Loucy (cell line): Measurements from ENCODE around the gene GAL3ST3.

ENCODE experiments used
- H2AFZ ChIP-seq: fragments of 200-600 bp; sonication (generic); 2 replicates; pipeline ENCODE4 v1.6.0; 2016; ENCODE audit warnings: antibody characterized with exemption, mild to moderate bottlenecking, low read length, moderate library complexity
- H3F3A ChIP-seq: fragments of 200-600 bp; 2 replicates; pipeline ENCODE4 v1.6.0; 2016; ENCODE audit warnings: antibody characterized with exemption, low read depth, mild to moderate bottlenecking
- H3K27me3 ChIP-seq: fragments of 200-600 bp; sonication (generic); 2 replicates; pipeline ENCODE4 v1.6.1; 2014; ENCODE audit warnings: low read length, mild to moderate bottlenecking; ENCODE audit not compliant: insufficient read depth, poor library complexity, severe bottlenecking
- H3K36me3 ChIP-seq: fragments of 200-600 bp; sonication (generic); 2 replicates; pipeline ENCODE4 v1.6.1; 2016; ENCODE audit warnings: low read length; ENCODE audit not compliant: insufficient read depth
- H3K4me1 ChIP-seq: fragments of 200-600 bp; sonication (generic); 2 replicates; pipeline ENCODE4 v1.5.1; 2014; ENCODE audit warnings: low read length, mild to moderate bottlenecking; ENCODE audit not compliant: insufficient read depth, poor library complexity, severe bottlenecking
- H3K4me2 ChIP-seq: fragments of 200-600 bp; sonication (generic); 2 replicates; pipeline ENCODE4 v1.6.0; 2014; ENCODE audit warnings: antibody characterized with exemption, low read length, low read depth, mild to moderate bottlenecking; ENCODE audit not compliant: poor library complexity, severe bottlenecking
- H3K4me3 ChIP-seq: fragments of 200-600 bp; sonication (generic); 2 replicates; pipeline ENCODE4 v1.5.1; 2014; ENCODE audit warnings: low read length, mild to moderate bottlenecking, mixed read lengths; ENCODE audit not compliant: poor library complexity, severe bottlenecking
- H3K79me2 ChIP-seq: fragments of 200-600 bp; sonication (generic); 2 replicates; pipeline ENCODE4 v1.6.1; 2014; ENCODE audit warnings: low read length; ENCODE audit not compliant: insufficient read depth
- H3K9ac ChIP-seq: fragments of 200-600 bp; sonication (generic); 2 replicates; pipeline ENCODE4 v1.6.0; 2014; ENCODE audit warnings: mild to moderate bottlenecking, low read depth, low read length, moderate library complexity; ENCODE audit not compliant: poor library complexity, severe bottlenecking
- H3K9me2 ChIP-seq: fragments of 200-600 bp; sonication (generic); replicated peaks from 2 replicates; pipeline ENCODE4 v1.6.1; 2016; ENCODE audit warnings: low read depth, low read length, mixed read lengths
- H3K9me3 ChIP-seq: fragments of 200-600 bp; sonication (generic); 2 replicates; pipeline ENCODE4 v1.6.1; 2014; ENCODE audit warnings: mild to moderate bottlenecking, antibody characterized with exemption, low read length, low read depth; ENCODE audit not compliant: insufficient read depth
- H4K20me1 ChIP-seq: fragments of 200-600 bp; sonication (generic); 2 replicates; pipeline ENCODE4 v1.6.0; 2014; ENCODE audit warnings: antibody characterized with exemption, low read length, mild to moderate bottlenecking; ENCODE audit not compliant: insufficient read depth, poor library complexity, severe bottlenecking
- EZH2phosphoT487 ChIP-seq: fragments of 200-600 bp; IDR thresholded peaks from 2 replicates; pipeline ENCODE4 v1.6.1; 2018; ENCODE audit warnings: antibody characterized with exemption, mild to moderate bottlenecking, moderate library complexity, borderline replicate concordance
- TF ChIP-seq, protein P1 (sequence below): fragments of 200-600 bp; sonication (generic); conservative IDR thresholded peaks from 2 replicates; pipeline ENCODE4 v1.5.1; 2014; ENCODE audit warnings: mild to moderate bottlenecking, antibody characterized with exemption, low read length

Gene GAL3ST3

DNA sequence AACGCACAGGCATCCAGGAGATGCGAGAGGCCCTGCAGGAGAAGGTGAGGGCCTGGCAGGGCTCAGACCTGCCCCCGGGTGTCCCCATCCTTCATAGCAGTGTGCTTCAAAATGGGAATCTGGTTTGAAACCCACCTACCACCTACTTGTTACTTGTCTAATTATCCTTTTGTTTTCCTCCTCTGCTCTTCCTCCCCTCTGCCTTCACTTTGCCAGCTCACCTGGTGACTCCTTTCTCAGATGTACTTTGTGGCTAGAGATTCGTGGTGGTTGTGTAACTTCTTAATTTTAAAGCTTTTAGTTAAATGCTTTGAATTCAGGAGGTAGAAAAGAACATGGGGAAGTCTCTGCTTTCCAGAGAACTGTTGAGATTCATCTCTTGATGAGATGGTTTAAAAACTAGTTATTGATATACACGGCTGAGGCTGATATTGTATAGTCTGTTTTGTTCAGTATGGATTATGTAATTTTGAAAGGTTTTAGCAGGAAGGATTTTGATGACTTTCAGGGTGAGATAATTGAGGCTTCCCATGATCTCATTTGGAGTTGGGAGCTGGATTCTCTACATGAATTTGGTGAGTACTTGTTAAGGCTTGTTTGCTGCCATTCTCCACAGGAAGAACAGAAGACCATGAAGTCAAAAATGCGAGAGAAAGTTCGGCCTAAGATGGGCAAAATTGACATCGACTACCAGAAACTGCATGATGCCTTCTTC, 11.2 kb upstream of the GAL3ST3 start:
- no peaks in the 10 kb centered on the region for H3K27me3 ChIP-seq
- H3K4me1 ChIP-seq: no peaks in the 10 kb centered on the region
- no peaks in the 10 kb centered on the region for H3F3A ChIP-seq
- H3K4me3 ChIP-seq: no peak overlapping the region
- peaks cover 6% of the 10 kb centered on the region for H4K20me1 ChIP-seq
- no peak for TF ChIP-seq EZH2phosphoT487
- TF ChIP-seq, protein P1, sequence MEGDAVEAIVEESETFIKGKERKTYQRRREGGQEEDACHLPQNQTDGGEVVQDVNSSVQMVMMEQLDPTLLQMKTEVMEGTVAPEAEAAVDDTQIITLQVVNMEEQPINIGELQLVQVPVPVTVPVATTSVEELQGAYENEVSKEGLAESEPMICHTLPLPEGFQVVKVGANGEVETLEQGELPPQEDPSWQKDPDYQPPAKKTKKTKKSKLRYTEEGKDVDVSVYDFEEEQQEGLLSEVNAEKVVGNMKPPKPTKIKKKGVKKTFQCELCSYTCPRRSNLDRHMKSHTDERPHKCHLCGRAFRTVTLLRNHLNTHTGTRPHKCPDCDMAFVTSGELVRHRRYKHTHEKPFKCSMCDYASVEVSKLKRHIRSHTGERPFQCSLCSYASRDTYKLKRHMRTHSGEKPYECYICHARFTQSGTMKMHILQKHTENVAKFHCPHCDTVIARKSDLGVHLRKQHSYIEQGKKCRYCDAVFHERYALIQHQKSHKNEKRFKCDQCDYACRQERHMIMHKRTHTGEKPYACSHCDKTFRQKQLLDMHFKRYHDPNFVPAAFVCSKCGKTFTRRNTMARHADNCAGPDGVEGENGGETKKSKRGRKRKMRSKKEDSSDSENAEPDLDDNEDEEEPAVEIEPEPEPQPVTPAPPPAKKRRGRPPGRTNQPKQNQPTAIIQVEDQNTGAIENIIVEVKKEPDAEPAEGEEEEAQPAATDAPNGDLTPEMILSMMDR: no peak
- H3K36me3 ChIP-seq: peaks cover 94% of the 10 kb centered on the region
- H3K9me2 ChIP-seq: no peaks in the 10 kb centered on the region
- H3K4me2 ChIP-seq: no peak overlapping the region
- no peak overlapping the region for H2AFZ ChIP-seq
- H3K9me3 ChIP-seq: no peaks in the 10 kb centered on the region
- no peak overlapping the region for H3K9ac ChIP-seq
- H3K79me2 ChIP-seq: peaks cover 34% of the 10 kb centered on the region; the same call in 1 of the 2 replicates

DNA sequence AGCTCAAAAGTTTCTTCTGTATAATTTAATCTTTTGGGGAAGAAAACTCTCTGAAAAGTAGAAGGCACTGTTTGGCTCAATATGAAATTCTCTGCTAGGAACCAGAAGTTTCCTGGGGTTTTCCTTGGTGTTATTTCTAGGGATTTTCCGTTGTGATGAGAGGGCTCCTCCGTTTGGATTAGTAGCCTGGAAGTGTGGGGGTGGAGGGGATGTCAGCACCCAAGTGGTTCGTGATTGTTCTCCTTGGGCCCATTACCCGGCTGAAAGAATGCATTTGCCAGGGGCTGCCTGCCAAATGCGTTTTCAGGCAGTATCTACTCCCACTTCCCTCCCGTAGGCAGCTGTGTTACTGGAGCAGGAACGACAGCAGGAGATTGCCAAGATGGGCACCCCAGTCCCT, 7.5 kb upstream of the GAL3ST3 start:
- Histone ChIP-seq H3K9me2 (no peaks in the 10 kb centered on the region), H3F3A (no peaks in the 10 kb centered on the region), H3K27me3 (no peaks in the 10 kb centered on the region), H3K36me3 (peaks cover 67% of the 10 kb centered on the region; the same call in 1 of the 2 replicates), H3K4me1 (peaks cover 12% of the 10 kb centered on the region), H3K79me2 (peaks cover 44% of the 10 kb centered on the region), H3K4me3 (no peak overlapping the region), H4K20me1 (peaks cover 17% of the 10 kb centered on the region), H2AFZ (no peak overlapping the region), H3K9me3 (no peaks in the 10 kb centered on the region), H3K9ac (no peak overlapping the region), H3K4me2 (no peak overlapping the region)
- TF ChIP-seq, protein P1: no peak
- TF ChIP-seq EZH2phosphoT487: no peak

- H3K9ac ChIP-seq: no peak overlapping the region
- TF ChIP-seq, protein P1: no peak
- no peak for TF ChIP-seq EZH2phosphoT487
- peaks cover 52% of the 10 kb centered on the region; the same call in 1 of the 2 replicates for H3K36me3 ChIP-seq
These were observed 6.1 kb upstream of the GAL3ST3 start for GRCh38 chr11:66055021-66055420.

More at GRCh38 chr11:66055021-66055420, 6.1 kb upstream of the GAL3ST3 start:
- Histone ChIP-seq H2AFZ (no peak overlapping the region), H4K20me1 (peaks cover 17% of the 10 kb centered on the region), H3F3A (no peaks in the 10 kb centered on the region), H3K9me2 (no peaks in the 10 kb centered on the region), H3K79me2 (peaks cover 44% of the 10 kb centered on the region), H3K27me3 (no peaks in the 10 kb centered on the region), H3K4me3 (no peak overlapping the region), H3K9me3 (no peaks in the 10 kb centered on the region), H3K4me1 (peaks cover 21% of the 10 kb centered on the region), H3K4me2 (no peak overlapping the region)
